ENCODE measurements around the gene GP9.

Gene GP9

GRCh38 chr3:129052675-129053074 lies 7.9 kb upstream of the GP9 start:
- no peak for DNase-seq

GRCh38 chr3:129054605-129055104 lies 5.9 kb upstream of the GP9 start:
- DNase-seq: no peak

GRCh38 chr3:129056451-129057173 lies 4.0 kb upstream of the GP9 start:
- DNase-seq: no peak

- no peak for DNase-seq
Measured at GRCh38 chr3:129057249-129057648, 3.3 kb upstream of the GP9 start.

- DNase-seq: peak in 1 of 5 experiments; percentile 69
Measured at GRCh38 chr3:129058441-129059200, 2.0 kb upstream of the GP9 start.

- DNase-seq: no peak
Measured at GRCh38 chr3:129059311-129059958, 1.1 kb upstream of the GP9 start.

- DNase-seq: no peak
Measured at GRCh38 chr3:129061023-129061887, 676 bp downstream of the GP9 start.

GRCh38 chr3:129061888-129062834 lies 1.6 kb downstream of the GP9 start:
- DNase-seq: no peak

GRCh38 chr3:129063091-129063640 lies 2.6 kb downstream of the GP9 start:
- no peak for DNase-seq

- DNase-seq: no peak
Measured at GRCh38 chr3:129063841-129064482, 3.4 kb downstream of the GP9 start.

GRCh38 chr3:129065016-129065719 lies 4.6 kb downstream of the GP9 start:
- DNase-seq: no peak

- no peak for DNase-seq
Measured at GRCh38 chr3:129065720-129066073, 5.1 kb downstream of the GP9 start.

- DNase-seq: peak in 2 of 5 experiments; percentile 7 to 48
Measured at GRCh38 chr3:129067719-129068118, 7.1 kb downstream of the GP9 start.

GRCh38 chr3:129068291-129068886 lies 7.8 kb downstream of the GP9 start:
- DNase-seq: peak in 1 of 5 experiments; percentile 21

- DNase-seq: peak in 1 of 5 experiments; percentile 22
Measured at GRCh38 chr3:129069313-129070085, 8.9 kb downstream of the GP9 start.

GRCh38 chr3:129070086-129070885 lies 9.7 kb downstream of the GP9 start:
- no peak for DNase-seq

GRCh38 chr3:129077222-129077621 lies 16.6 kb downstream of the GP9 start:
- no peak for DNase-seq

- no peak for DNase-seq
Measured at GRCh38 chr3:129078510-129078909, 17.9 kb downstream of the GP9 start.
